ENCODE data around the gene MAPK1. TPM values are rescaled to one million over a fixed set of nuclear protein-coding genes. Genes with fewer than 3 reads are reported as not detected.
"Not testable (repeated sequence)": the region's sequence is repeated elsewhere in the genome, so short reads cannot be mapped to it uniquely, and the experiment has no call there.

MAPK1 gene
- total and polyA plus RNA-seq, 11 donors: 8.0 to 140 (median 105) TPM

- WGBS, 4 donors: 47 to 56% (median 53%) methylated on average over 4 of the region's 4 CpGs
- no peak overlapping the region for H3K27ac ChIP-seq
- no peaks in the 10 kb centered on the region for H3K36me3 ChIP-seq
- DNase-seq: no peak
- peaks cover 0 to 5% (median 0%) of the 10 kb centered on the region in 12 donors for H3K4me1 ChIP-seq
- no peaks in the 10 kb centered on the region for H3K9me3 ChIP-seq
- ATAC-seq: no peak
- no peaks in the 10 kb centered on the region for H3K27me3 ChIP-seq
- no peak for TF ChIP-seq POLR2A (IDR thresholded peaks at IDR 0.05)
- no peak for TF ChIP-seq CTCF (IDR thresholded peaks at IDR 0.05)
- H3K4me3 ChIP-seq: no peak overlapping the region
- intact Hi-C loops (cut with DNase I): loop anchor here in 2 of 10 donors (5.0 to 10.0 kb wide), 2 partner anchors 76 to 218 kb away; no protein-coding TSS in a partner anchor
Measured at GRCh38 chr22:21719024-21719423, 148.4 kb downstream of the MAPK1 start.

- TF ChIP-seq POLR2A (IDR thresholded peaks at IDR 0.05): no peak
- TF ChIP-seq CTCF (IDR thresholded peaks at IDR 0.05): no peak
- H3K36me3 ChIP-seq: no peaks in the 10 kb centered on the region
- intact Hi-C loops (cut with DNase I): loop anchor here in 2 of 10 donors (5.0 to 10.0 kb wide), 2 partner anchors 76 to 219 kb away; no protein-coding TSS in a partner anchor
- no peak for ATAC-seq
- H3K27me3 ChIP-seq: no peaks in the 10 kb centered on the region
- H3K4me1 ChIP-seq: peaks cover 0 to 11% (median 2%) of the 10 kb centered on the region in 12 donors
- WGBS, 4 donors: 61 to 74% (median 65%) methylated on average over 4 of the region's 4 CpGs
- H3K27ac ChIP-seq: no peak overlapping the region
- H3K4me3 ChIP-seq: no peak overlapping the region
- DNase-seq: no peak
- H3K9me3 ChIP-seq: no peaks in the 10 kb centered on the region
Measured at GRCh38 chr22:21718499-21718898, 148.9 kb downstream of the MAPK1 start.

GRCh38 chr22:21716395-21717122 is 150.9 kb downstream of the MAPK1 start:
- H3K36me3 ChIP-seq, ATAC-seq, H3K27ac ChIP-seq, H3K4me3 ChIP-seq, DNase-seq, H3K27me3 ChIP-seq, H3K9me3 ChIP-seq: not testable (repeated sequence)
- 92 to 94% (median 93%) methylated on average over 13 to 15 of the region's 15 CpGs for WGBS, 4 donors
- peaks cover 0 to 19% (median 10%) of the 10 kb centered on the region in 12 donors for H3K4me1 ChIP-seq
- intact Hi-C loops (cut with DNase I): loop anchor here in 2 of 10 donors (5.0 to 10.0 kb wide), 2 partner anchors 78 to 221 kb away; no protein-coding TSS in a partner anchor

- H3K27me3 ChIP-seq: no peaks in the 10 kb centered on the region
- no peak overlapping the region for H3K4me3 ChIP-seq
- no peak for TF ChIP-seq POLR2A (IDR thresholded peaks at IDR 0.05)
- TF ChIP-seq CTCF (IDR thresholded peaks at IDR 0.05): no peak
- peaks cover 0 to 7% (median 0%) of the 10 kb centered on the region in 9 donors for H3K36me3 ChIP-seq
- WGBS, 4 donors: 73 to 85% (median 83%) methylated on average over 3 of the region's 3 CpGs
- DNase-seq (no peak), ATAC-seq (no peak)
- H3K4me1 ChIP-seq: peaks cover 0 to 19% (median 10%) of the 10 kb centered on the region in 12 donors
- H3K9me3 ChIP-seq: no peaks in the 10 kb centered on the region
- H3K27ac ChIP-seq: no peak overlapping the region
- intact Hi-C loops (cut with DNase I): loop anchor here in 5 of 10 donors (5.0 to 10.0 kb wide), 3 partner anchors 80 to 238 kb away; partner anchors contain the start of gene PPM1F (in 3 of the 5)
Measured at GRCh38 chr22:21714786-21715185, 152.7 kb downstream of the MAPK1 start.

Data from heart left ventricle (tissue), 16 donors.